PC-3 (cell line): Measurements from ENCODE around the gene HS3ST5.

Experiments used
- CTCF ChIP-seq: fragments of 300-600 bp; sonication (generic); conservative IDR thresholded peaks from 2 replicates; pipeline ENCODE4 v1.5.1; 2017; ENCODE audit warnings: antibody characterized with exemption, low read depth, mild to moderate bottlenecking, low read length
- EZH2phosphoT487 ChIP-seq: fragments of 300-600 bp; sonication (generic); IDR thresholded peaks from 2 replicates; pipeline ENCODE4 v1.6.1; 2018; ENCODE audit warnings: mild to moderate bottlenecking, antibody characterized with exemption, low read length, borderline replicate concordance

GRCh38 chr6:114083251-114083650 lies 259.6 kb downstream of the HS3ST5 start:
- no peak for TF ChIP-seq CTCF
- TF ChIP-seq EZH2phosphoT487 = no peak
